ENCODE measurements around the gene RAD51C. TPM values are rescaled to one million over a fixed set of nuclear protein-coding genes. Genes with fewer than 3 reads are reported as not detected.

The RAD51C gene
- total RNA-seq, 1 experiment from 2014 or later: 15.2 TPM

DNA sequence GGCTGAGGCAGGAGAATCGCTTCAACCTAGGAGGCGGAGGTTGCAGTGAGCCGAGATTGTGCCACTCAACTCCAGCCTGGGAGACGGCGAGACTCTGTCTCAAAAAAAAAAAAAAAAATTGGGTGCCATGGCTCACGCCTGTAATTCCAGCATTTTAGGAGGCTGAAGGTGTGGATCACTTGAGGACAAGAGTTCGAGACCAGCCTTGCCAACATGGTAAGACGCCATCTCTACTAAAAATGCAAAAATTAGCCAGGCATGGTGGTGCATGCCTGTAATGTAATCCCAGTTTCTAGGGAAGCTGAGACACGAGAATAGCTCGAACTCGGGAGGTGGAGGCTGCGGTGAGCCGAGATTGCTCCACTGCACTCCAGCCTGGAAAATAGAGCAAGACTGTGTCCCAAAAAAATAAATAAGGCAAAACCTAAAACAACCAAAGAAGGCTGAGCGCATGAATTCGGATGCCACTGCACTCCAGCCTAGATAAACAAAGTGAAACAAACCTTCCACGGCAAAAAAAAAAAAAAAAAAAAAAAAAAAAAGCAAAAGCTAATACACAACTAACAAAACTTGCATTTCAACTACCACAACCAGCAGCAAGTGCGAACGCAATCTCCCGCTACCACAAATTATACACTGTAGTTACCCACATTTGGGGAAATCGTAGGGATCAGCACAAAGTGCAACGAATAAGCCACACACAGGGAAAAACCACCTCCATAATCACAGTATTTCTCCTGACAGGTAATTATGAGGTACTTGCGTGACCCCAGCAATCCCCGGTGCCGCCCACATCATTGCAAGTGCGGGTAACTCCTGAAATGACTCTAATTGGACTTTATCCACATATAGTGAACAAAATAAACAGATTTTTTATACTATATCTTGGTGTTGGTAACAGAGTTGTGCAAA lies 26.2 kb upstream of the RAD51C start (continued):
- TF ChIP-seq, protein P1, sequence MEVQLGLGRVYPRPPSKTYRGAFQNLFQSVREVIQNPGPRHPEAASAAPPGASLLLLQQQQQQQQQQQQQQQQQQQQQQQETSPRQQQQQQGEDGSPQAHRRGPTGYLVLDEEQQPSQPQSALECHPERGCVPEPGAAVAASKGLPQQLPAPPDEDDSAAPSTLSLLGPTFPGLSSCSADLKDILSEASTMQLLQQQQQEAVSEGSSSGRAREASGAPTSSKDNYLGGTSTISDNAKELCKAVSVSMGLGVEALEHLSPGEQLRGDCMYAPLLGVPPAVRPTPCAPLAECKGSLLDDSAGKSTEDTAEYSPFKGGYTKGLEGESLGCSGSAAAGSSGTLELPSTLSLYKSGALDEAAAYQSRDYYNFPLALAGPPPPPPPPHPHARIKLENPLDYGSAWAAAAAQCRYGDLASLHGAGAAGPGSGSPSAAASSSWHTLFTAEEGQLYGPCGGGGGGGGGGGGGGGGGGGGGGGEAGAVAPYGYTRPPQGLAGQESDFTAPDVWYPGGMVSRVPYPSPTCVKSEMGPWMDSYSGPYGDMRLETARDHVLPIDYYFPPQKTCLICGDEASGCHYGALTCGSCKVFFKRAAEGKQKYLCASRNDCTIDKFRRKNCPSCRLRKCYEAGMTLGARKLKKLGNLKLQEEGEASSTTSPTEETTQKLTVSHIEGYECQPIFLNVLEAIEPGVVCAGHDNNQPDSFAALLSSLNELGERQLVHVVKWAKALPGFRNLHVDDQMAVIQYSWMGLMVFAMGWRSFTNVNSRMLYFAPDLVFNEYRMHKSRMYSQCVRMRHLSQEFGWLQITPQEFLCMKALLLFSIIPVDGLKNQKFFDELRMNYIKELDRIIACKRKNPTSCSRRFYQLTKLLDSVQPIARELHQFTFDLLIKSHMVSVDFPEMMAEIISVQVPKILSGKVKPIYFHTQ (CRISPR knock-in tag; IDR thresholded peaks at IDR 0.05): no peak
- TF ChIP-seq ZNF138 (CRISPR knock-in tag; conservative IDR thresholded peaks at IDR 0.05) (no peak), TCF7 (CRISPR knock-in tag; IDR thresholded peaks at IDR 0.05; ENCODE audit: low read depth) (no peak), TP53 (CRISPR knock-in tag; IDR thresholded peaks at IDR 0.05) (no peak), GRHL2 (CRISPR knock-in tag; IDR thresholded peaks at IDR 0.05; ENCODE audit: insufficient replicate concordance, severe bottlenecking) (no peak)

DNA sequence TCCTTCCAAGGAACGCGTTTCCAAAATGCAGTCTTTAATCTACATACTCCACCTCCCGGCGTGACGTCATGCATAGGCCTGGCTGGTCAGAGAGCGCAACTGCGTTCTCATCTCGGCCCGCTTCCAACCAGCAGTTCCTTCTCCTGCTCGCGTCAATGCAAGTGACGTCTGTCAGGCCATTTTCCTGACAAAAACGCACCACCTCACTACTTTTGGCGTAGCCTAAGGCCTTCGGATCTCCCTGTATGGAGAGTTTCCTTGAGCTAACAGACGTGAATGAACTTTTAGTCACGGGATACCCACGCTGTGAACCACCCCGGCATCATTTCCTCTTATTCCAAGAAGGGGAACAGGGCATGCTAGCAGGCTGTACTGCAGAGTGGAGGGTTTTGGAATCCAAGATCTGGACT lies 25.5 kb upstream of the RAD51C start:
- ChIA-PET CTCF (interaction anchor here (1.4 kb wide), 1 partner anchor 338 kb away, joined by 3 read pairs; no protein-coding TSS in a partner anchor), POLR2A (no interaction called here)
- H3K4me3 Mint-ChIP-seq: no peak overlapping the region
- no peaks in the 10 kb centered on the region; the same call in 1 of the 2 replicates for H3K27me3 Mint-ChIP-seq (ENCODE audit: low read depth)
- H3K36me3 Mint-ChIP-seq: no peaks in the 10 kb centered on the region
- TF ChIP-seq, protein P2, sequence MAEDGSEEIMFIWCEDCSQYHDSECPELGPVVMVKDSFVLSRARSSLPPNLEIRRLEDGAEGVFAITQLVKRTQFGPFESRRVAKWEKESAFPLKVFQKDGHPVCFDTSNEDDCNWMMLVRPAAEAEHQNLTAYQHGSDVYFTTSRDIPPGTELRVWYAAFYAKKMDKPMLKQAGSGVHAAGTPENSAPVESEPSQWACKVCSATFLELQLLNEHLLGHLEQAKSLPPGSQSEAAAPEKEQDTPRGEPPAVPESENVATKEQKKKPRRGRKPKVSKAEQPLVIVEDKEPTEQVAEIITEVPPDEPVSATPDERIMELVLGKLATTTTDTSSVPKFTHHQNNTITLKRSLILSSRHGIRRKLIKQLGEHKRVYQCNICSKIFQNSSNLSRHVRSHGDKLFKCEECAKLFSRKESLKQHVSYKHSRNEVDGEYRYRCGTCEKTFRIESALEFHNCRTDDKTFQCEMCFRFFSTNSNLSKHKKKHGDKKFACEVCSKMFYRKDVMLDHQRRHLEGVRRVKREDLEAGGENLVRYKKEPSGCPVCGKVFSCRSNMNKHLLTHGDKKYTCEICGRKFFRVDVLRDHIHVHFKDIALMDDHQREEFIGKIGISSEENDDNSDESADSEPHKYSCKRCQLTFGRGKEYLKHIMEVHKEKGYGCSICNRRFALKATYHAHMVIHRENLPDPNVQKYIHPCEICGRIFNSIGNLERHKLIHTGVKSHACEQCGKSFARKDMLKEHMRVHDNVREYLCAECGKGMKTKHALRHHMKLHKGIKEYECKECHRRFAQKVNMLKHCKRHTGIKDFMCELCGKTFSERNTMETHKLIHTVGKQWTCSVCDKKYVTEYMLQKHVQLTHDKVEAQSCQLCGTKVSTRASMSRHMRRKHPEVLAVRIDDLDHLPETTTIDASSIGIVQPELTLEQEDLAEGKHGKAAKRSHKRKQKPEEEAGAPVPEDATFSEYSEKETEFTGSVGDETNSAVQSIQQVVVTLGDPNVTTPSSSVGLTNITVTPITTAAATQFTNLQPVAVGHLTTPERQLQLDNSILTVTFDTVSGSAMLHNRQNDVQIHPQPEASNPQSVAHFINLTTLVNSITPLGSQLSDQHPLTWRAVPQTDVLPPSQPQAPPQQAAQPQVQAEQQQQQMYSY (CRISPR knock-in tag; IDR thresholded peaks at IDR 0.05): no peak
- TF ChIP-seq ZNF423 (CRISPR knock-in tag; IDR thresholded peaks at IDR 0.05): no peak
- TF ChIP-seq, protein P3, sequence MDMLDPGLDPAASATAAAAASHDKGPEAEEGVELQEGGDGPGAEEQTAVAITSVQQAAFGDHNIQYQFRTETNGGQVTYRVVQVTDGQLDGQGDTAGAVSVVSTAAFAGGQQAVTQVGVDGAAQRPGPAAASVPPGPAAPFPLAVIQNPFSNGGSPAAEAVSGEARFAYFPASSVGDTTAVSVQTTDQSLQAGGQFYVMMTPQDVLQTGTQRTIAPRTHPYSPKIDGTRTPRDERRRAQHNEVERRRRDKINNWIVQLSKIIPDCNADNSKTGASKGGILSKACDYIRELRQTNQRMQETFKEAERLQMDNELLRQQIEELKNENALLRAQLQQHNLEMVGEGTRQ (CRISPR knock-in tag; IDR thresholded peaks at IDR 0.05): no peak
- TF ChIP-seq, protein P4, sequence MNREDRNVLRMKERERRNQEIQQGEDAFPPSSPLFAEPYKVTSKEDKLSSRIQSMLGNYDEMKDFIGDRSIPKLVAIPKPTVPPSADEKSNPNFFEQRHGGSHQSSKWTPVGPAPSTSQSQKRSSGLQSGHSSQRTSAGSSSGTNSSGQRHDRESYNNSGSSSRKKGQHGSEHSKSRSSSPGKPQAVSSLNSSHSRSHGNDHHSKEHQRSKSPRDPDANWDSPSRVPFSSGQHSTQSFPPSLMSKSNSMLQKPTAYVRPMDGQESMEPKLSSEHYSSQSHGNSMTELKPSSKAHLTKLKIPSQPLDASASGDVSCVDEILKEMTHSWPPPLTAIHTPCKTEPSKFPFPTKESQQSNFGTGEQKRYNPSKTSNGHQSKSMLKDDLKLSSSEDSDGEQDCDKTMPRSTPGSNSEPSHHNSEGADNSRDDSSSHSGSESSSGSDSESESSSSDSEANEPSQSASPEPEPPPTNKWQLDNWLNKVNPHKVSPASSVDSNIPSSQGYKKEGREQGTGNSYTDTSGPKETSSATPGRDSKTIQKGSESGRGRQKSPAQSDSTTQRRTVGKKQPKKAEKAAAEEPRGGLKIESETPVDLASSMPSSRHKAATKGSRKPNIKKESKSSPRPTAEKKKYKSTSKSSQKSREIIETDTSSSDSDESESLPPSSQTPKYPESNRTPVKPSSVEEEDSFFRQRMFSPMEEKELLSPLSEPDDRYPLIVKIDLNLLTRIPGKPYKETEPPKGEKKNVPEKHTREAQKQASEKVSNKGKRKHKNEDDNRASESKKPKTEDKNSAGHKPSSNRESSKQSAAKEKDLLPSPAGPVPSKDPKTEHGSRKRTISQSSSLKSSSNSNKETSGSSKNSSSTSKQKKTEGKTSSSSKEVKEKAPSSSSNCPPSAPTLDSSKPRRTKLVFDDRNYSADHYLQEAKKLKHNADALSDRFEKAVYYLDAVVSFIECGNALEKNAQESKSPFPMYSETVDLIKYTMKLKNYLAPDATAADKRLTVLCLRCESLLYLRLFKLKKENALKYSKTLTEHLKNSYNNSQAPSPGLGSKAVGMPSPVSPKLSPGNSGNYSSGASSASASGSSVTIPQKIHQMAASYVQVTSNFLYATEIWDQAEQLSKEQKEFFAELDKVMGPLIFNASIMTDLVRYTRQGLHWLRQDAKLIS (CRISPR knock-in tag; IDR thresholded peaks at IDR 0.05; ENCODE audit: borderline replicate concordance): no peak
- TF ChIP-seq, protein P5, sequence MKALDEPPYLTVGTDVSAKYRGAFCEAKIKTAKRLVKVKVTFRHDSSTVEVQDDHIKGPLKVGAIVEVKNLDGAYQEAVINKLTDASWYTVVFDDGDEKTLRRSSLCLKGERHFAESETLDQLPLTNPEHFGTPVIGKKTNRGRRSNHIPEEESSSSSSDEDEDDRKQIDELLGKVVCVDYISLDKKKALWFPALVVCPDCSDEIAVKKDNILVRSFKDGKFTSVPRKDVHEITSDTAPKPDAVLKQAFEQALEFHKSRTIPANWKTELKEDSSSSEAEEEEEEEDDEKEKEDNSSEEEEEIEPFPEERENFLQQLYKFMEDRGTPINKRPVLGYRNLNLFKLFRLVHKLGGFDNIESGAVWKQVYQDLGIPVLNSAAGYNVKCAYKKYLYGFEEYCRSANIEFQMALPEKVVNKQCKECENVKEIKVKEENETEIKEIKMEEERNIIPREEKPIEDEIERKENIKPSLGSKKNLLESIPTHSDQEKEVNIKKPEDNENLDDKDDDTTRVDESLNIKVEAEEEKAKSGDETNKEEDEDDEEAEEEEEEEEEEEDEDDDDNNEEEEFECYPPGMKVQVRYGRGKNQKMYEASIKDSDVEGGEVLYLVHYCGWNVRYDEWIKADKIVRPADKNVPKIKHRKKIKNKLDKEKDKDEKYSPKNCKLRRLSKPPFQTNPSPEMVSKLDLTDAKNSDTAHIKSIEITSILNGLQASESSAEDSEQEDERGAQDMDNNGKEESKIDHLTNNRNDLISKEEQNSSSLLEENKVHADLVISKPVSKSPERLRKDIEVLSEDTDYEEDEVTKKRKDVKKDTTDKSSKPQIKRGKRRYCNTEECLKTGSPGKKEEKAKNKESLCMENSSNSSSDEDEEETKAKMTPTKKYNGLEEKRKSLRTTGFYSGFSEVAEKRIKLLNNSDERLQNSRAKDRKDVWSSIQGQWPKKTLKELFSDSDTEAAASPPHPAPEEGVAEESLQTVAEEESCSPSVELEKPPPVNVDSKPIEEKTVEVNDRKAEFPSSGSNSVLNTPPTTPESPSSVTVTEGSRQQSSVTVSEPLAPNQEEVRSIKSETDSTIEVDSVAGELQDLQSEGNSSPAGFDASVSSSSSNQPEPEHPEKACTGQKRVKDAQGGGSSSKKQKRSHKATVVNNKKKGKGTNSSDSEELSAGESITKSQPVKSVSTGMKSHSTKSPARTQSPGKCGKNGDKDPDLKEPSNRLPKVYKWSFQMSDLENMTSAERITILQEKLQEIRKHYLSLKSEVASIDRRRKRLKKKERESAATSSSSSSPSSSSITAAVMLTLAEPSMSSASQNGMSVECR (CRISPR knock-in tag; IDR thresholded peaks at IDR 0.05; ENCODE audit: borderline replicate concordance): no peak
- ATAC-seq: peak; percentile 41; the same call in 1 of the 2 replicates
- no peak for DNase-seq (ENCODE audit: low spot score)
- peaks cover 14% of the 10 kb centered on the region for H3K4me1 Mint-ChIP-seq
- no peak overlapping the region for H3K27ac Mint-ChIP-seq
- H3K9me3 Mint-ChIP-seq: no peaks in the 10 kb centered on the region
